Measurements from ENCODE around the gene TOMM34.

DNA sequence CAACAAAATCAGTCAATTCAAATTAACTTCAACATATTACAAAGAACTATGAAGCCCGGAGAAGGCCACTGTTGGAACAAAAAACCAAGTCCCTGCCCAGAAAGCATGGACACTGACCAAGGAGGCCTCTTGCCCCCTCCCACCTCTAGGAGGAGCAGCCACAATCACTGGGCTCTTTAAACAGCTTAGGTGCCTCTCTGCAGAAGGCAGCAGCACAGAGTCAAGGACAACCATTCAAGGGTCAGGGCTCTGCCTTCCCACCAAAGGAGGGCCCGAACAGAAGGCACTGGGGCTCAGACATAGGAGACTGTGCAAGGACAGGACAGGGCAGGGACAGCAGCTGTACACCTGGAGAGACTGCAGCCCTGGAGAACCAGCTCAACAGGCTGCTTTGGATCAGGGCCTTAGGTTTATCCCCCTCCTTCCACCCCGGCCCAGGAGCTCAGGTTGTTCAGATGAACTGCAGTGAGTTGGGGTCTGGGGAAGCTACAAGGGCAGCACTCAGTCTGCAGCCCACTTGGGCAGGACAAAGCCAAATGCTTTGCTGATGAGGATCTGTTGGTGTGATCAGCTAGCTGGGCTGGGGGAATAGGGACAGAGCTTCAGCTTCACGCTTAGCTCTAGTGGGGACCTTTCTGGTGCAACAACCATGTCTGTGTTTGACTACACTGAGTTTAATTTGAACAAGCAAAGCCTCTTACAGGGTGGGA, 17.8 kb downstream of the TOMM34 start:
- TF ChIP-seq, protein P1, sequence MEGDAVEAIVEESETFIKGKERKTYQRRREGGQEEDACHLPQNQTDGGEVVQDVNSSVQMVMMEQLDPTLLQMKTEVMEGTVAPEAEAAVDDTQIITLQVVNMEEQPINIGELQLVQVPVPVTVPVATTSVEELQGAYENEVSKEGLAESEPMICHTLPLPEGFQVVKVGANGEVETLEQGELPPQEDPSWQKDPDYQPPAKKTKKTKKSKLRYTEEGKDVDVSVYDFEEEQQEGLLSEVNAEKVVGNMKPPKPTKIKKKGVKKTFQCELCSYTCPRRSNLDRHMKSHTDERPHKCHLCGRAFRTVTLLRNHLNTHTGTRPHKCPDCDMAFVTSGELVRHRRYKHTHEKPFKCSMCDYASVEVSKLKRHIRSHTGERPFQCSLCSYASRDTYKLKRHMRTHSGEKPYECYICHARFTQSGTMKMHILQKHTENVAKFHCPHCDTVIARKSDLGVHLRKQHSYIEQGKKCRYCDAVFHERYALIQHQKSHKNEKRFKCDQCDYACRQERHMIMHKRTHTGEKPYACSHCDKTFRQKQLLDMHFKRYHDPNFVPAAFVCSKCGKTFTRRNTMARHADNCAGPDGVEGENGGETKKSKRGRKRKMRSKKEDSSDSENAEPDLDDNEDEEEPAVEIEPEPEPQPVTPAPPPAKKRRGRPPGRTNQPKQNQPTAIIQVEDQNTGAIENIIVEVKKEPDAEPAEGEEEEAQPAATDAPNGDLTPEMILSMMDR (IDR thresholded peaks at IDR 0.05; ENCODE audit: low read length): no peak
- TF ChIP-seq EZH2 (IDR thresholded peaks at IDR 0.05; ENCODE audit: borderline replicate concordance, low read length): no peak
